ENCODE results near the gene SOX2.

Gene SOX2

DNA sequence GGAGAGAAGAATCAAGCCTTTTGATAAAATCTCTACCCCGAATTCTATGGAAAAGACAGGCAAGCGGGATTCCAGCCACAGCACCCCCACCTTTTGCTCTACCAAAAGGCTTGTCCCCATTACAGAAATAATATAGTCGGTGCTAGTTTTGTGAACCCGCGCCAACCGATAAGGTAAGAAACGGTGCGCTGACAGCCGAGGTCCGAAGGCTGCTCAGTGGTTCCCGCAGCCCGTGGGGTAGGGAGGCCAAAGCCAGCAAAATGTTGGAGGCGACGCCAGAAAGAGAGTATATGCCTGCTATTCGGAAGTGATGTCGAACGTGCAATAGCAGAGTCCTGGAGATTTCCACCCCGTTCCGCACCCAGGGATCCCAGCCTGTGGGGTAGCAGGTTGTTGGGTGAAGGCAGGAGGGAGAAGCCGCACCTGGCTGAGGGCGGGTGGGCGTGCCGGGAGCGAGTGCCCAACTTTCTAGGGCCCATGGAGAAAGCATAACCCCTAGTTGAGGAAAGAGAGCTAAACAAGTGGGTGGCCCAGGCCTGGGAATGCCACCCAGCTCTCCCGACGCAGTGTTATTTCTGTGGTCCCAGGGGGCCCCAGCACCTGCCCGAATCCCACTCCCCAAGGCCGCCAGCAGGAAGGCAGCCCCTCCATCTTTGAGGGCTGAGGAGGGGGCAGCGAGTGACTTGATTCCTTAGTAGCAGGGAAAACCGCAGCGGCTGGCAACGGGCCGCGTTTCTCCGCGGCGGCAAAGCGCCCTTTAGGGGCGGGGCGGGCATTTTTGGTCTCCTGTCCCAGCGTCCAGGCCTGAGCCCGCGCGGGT is 7.9 kb upstream of the SOX2 start:
- DNase-seq = peak in 42 of 51 donors; percentile 29 to 85 (median 68)

DNA sequence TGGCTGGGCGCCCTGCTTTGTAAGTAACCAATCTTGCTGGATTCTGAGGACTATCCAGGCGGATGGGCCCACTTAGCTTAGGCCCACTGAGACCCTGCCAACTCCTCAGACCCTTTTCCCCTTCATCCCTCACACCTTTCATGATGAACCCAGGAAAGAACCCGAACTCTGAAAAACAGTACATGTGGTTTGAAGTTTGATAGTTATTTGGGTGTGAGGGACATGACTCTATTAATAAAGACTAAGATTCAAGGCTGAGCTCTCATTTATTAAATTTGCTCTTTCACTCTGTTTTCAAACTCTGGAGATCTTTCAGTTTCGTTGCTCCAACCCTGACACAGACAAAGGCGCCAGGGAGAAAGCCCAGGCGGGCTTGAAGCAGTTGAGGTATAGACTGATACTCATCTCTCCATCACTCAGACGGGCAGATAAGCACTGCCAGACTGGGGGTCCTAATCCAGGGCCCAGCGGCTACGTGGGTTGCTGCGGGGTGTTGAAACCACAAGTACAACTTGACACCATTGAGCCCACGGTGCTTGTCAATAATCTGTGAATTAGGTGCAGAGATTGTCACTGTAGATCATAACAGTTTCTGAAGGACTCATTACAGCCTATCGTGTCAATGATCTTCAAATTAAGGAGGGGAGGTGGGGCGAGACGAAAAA is 7.2 kb upstream of the SOX2 start:
- peak in 2 of 51 donors; percentile 15 to 16 for DNase-seq

DNA sequence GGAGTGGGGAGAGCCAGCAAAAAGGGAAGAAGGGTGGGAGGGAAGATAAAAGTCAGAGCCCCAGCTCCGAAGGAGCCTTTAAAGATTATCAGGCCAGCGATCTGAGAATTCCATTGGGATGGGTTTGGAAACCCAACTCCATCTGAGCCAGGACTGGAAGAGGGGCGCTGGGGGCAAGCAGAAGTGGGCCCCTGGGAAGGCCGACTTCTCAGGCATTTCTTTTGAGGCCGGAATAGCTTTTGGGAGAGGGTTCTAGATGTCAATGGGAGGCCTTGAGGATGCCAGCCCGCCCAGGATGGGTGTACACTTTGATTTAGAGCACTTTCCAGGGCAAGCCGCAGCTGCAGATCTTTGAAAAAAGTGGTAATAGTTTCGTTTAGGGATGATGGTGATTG is 6.6 kb upstream of the SOX2 start:
- peak in 2 of 51 donors; percentile 27 to 33 for DNase-seq

DNA sequence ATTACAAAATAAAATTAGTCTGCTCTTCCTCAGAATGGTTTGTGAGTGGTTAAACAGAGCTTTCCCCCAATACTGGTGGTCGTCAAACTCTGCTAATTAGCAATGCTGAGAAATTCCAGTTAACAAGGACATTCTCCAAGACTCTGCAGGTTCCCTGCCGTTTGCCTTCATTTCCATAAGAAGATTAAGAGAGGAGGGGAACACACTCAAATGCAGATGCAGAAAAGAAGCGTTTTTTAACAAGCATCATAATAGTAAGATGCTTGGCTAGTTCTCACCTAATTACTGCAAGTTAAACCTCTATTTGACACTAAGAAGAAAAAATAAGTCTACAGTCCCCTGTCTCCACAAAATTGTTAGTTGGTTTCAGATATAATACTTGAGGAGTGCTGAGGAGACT is 3.7 kb upstream of the SOX2 start:
- DNase-seq = no peak

DNA sequence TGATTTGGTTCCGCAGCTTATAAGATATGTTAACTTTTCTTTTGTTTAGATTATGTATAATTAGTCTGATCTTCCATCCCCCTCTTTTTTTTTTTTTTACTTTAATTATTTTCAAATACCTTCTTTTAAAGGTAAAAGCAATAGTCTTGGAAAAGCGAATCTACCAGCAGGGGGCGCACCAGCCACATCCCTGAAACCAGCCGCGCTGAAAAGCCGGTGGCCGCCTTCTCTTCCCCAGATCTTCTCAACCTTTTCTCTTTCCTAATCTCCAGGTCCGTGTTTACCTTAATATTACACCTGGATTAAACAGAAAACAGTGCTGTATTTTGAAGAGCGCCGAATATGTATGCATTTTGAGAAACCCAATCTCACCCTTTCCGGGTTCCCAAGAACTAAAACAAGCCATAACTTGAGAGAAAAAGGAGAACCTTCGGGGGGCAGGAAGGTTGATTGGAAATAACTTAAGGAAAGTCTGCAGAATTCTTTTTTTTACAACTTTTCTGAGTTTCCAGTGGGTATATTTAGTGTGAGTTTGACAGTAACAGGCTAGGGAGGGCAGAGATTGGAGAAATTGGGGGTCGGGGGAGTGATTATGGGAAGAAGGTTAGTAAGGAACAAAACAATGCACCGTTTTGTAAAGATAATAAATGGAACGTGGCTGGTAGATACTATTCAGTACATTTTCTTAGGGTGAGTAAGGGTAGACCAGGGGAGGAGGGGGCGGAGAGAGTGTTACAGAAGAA is 2.0 kb upstream of the SOX2 start:
- DNase-seq = peak in 41 of 51 donors; percentile 14 to 86 (median 59)

DNA sequence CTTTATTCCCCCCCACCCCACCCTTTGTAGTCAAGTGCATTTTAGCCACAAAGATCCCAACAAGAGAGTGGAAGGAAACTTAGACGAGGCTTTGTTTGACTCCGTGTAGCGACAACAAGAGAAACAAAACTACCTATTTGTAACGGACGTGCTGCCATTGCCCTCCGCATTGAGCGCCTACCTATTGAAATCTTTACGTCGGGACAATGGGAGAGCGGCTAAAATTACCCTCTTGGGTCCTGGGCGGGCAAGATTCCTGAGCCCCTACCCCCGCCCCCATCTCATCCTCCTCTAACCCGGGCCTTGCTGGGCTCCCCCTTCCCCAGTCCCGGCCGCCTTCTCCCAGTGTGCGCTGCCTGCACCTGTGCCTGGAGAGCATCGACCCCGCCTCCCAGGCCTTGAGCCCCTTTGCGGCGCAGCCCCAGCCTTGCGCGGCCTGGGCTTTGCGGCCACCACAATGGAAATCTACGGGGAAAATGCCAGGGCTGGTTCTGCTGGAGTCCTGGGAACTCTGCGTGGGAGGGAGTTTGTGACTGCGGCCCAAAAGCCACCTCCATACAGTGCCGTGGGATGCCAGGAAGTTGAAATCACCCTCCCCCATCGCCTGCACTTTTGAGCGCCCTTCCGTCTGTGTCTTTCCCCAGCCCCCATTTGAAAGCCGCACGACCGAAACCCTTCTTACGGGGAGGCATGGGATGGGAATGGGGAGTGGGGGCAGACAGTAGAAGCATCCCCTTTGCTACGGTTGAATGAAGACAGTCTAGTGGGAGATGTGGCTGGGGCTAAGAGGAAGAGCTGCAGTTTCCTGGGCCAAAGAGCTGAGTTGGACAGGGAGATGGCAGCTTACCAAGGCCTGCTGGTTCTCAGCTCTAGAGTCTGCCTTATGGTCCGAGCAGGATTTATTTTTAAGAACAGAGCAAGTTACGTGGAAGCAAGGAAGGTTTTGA is 1.1 kb upstream of the SOX2 start:
- peak in 15 of 51 donors; percentile 23 to 72 (median 48) for DNase-seq

DNA sequence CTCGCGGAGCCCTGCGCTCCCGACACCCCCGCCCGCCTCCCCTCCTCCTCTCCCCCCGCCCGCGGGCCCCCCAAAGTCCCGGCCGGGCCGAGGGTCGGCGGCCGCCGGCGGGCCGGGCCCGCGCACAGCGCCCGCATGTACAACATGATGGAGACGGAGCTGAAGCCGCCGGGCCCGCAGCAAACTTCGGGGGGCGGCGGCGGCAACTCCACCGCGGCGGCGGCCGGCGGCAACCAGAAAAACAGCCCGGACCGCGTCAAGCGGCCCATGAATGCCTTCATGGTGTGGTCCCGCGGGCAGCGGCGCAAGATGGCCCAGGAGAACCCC is 464 bp downstream of the SOX2 start:
- peak in 2 of 51 donors; percentile 40 to 42 for DNase-seq

DNA sequence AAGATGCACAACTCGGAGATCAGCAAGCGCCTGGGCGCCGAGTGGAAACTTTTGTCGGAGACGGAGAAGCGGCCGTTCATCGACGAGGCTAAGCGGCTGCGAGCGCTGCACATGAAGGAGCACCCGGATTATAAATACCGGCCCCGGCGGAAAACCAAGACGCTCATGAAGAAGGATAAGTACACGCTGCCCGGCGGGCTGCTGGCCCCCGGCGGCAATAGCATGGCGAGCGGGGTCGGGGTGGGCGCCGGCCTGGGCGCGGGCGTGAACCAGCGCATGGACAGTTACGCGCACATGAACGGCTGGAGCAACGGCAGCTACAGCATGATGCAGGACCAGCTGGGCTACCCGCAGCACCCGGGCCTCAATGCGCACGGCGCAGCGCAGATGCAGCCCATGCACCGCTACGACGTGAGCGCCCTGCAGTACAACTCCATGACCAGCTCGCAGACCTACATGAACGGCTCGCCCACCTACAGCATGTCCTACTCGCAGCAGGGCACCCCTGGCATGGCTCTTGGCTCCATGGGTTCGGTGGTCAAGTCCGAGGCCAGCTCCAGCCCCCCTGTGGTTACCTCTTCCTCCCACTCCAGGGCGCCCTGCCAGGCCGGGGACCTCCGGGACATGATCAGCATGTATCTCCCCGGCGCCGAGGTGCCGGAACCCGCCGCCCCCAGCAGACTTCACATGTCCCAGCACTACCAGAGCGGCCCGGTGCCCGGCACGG is 991 bp downstream of the SOX2 start:
- DNase-seq = peak in 15 of 51 donors; percentile 24 to 67 (median 49)

DNA sequence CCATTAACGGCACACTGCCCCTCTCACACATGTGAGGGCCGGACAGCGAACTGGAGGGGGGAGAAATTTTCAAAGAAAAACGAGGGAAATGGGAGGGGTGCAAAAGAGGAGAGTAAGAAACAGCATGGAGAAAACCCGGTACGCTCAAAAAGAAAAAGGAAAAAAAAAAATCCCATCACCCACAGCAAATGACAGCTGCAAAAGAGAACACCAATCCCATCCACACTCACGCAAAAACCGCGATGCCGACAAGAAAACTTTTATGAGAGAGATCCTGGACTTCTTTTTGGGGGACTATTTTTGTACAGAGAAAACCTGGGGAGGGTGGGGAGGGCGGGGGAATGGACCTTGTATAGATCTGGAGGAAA is 1.5 kb downstream of the SOX2 start:
- DNase-seq = no peak

DNA sequence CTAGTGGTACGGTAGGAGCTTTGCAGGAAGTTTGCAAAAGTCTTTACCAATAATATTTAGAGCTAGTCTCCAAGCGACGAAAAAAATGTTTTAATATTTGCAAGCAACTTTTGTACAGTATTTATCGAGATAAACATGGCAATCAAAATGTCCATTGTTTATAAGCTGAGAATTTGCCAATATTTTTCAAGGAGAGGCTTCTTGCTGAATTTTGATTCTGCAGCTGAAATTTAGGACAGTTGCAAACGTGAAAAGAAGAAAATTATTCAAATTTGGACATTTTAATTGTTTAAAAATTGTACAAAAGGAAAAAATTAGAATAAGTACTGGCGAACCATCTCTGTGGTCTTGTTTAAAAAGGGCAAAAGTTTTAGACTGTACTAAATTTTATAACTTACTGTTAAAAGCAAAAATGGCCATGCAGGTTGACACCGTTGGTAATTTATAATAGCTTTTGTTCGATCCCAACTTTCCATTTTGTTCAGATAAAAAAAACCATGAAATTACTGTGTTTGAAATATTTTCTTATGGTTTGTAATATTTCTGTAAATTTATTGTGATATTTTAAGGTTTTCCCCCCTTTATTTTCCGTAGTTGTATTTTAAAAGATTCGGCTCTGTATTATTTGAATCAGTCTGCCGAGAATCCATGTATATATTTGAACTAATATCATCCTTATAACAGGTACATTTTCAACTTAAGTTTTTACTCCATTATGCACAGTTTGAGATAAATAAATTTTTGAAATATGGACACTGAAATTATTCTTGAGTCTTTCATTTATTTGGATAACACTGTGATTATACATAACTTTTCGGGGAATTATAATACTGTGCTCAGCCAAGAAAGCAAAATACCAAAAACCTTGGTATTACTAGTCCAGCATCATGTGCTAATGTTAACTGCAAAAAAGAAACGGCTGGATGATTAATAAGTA is 2.2 kb downstream of the SOX2 start:
- DNase-seq = no peak

DNA sequence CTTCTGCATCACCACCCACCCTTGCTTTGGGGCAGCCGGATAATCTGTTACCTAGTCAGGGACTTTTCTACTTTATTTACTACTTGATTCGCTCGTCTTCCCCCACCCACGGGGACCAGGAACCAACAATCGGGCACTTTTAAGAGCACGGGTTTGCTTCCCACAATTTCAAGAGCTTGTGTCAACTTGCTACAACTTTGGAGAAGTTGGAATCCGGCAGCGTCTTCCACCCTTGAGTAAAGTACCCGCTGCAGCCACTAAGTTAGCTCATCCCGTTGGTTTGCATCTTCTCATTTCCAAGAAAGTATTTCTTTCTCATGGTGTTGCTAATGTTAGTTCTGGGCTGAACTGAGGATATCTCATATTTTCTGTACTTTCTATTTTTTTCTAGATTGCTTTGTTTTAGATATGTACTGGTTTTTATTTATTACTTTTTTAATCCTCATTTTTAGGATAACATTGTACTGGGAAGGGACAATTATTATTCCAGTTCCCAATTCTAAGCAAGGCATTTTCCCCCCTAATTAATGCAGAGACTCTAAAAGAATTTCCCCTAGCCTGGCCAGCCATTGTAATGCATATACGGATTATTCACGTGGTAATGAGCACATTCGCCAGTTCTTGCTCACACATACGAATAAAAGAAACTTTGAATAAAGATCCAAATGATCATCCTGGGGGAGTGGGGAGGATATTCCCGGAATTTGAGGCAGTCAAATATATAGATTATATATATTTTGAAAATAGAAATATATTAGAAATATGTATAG is 4.0 kb downstream of the SOX2 start:
- DNase-seq = peak in 4 of 51 donors; percentile 9 to 26 (median 14)

DNA sequence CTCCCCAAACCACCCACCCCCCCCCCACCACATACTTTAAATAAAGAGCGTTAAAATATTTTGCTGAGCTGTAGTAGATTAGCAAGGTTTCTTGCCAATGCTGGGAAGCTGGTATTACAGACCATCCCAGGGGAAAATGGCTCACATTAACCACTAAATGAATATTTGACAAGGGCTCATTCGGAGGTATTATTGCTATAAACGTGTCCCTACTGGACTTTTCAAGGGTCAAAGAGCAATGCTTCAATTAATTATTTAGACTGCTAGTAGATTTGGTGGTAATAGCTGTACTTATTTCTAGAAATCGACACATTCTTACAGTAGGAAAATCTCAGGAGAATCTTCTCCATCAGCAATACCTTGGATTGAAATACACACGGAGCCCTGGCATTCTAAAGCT is 5.2 kb downstream of the SOX2 start:
- DNase-seq = no peak

DNA sequence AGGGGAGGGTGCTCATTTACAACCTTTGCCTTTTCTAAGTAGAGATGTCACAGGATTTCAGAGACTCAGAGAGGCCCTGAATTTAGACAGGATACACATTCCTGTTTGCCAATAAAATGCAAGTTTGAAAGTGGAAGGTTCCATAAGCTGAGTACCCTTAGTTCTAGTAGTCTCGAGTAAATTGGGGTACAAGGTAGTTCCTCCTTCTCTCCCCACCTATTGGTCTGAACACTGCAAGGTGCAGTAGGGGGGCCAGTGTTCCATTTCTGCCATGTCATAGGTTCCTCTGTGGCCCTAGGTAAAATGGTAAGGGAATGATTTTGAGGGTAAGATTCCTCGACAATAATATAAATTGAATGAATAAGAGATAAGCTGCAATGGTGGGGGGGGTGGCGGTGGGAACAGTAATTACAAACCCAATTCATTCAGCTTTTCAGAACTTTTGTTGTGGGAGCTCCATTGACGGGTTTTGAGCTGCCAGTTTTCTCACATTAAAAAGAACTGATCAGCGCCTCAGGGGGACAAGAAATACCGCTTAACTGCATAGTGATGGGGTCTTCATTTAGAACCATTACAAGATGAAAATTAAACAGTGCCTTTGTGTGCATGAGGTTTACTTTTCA is 5.9 kb downstream of the SOX2 start:
- DNase-seq = no peak

DNA sequence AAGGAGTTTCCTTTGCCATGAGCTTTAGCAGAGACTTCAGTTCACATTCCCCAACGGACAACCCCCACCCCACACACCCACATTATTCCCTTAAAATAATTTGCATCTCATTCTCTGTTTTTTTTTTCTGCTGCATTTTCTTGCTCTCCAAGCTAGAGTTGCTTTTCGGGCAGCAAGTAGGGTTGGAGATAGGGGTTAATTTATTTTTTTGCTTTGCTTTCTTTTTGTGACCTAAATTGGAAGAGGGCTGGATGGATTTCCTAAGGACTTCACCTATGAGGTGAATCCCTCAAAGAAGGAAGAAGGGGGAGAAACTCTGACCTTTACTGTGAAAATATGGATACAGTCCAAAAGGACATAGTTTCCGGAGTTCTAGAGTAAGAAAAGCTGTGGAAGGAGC is 6.6 kb downstream of the SOX2 start:
- no peak for DNase-seq

DNA sequence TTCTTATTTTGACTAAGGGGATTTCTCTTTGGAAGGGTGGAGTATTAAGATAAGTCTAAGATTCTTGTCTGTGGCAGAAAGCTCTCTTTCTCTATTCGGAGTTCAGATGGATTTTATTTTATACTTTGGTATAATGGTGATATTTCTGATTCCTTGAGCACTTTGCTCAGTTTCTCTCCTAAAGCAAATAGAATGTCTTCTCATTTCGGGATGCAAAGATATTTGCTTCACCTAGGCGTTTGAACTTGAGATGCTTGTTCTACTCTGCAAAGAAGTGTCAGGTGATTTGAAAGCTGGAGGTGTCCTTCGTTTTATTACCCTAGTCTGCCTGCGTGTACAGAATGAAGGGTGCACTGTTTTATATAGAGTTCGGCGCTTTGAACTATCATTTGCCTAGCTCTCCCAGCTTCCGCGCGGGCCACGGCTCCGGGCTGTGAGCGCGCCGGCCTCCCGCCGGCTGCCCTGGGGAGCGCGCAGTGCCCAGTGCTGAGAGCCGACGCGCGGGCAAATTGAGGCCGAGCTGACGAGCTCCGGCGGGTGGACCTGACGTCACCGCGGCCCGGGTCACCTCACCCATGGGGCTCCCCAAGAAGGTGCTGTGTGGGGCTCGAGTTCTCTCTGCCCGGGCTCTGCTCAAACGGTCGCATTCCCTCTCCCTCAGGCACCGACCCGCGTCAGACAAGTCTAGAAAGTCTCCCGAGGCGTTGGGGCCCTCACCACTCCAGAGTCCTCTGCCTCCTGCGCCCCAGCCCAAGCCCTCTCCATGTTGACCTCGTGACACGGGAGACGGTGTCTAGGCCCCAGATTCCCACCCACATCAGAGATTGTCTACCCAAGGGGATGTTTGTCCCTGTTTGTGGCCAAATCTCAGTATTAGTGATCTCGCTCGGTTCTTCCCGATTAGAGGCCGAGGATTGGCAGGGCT is 7.5 kb downstream of the SOX2 start:
- peak in 10 of 51 donors; percentile 34 to 59 (median 42) for DNase-seq

DNA sequence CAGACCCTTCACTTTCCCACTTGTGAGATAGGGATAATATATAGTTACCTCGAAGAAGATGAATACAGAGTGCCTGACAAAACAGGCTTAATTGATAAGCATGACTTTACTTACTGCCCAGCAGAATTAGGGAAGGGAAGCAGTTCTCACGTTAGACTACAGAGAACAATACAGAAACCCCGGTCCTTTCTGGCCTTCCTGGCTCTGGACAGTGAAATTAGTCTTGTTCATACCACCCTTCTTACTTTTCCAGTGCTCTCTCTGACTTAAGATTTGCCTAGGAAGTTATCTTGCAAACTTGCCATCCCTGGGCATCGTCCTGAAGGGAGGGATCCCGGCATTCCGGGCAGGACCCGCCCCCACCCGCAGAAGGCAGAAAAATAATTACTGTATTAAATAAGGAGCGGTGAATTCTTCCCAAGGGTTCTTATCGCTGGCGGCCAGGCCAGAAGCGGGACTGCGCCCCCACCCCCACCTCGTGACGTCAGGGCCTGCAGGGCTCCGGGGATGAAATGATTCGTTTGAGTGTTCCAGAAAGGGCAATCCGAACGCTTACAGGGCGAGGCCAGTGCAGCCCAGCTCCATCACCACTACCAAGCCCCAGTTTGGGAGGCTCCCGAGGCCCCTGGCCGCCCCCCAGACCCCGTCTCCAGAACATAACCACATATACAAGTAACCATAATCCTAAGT is 8.4 kb downstream of the SOX2 start:
- peak in 33 of 51 donors; percentile 23 to 75 (median 52) for DNase-seq

Data from hypothalamus (tissue), 51 donors.